Psoas muscle (tissue), 8 donors: Measurements from ENCODE around the gene AMFR. TPM values are rescaled to one million over a fixed set of nuclear protein-coding genes. Genes with fewer than 3 reads are reported as not detected.

Source experiments
- ATAC-seq, 4 donors: fragments of 200-7000 bp; cut with Tn5 transposase; one replicate each; pipeline ENCODE4 v1.9.1; 2020; ENCODE audit warnings: moderate library complexity in 3 of 4, mild to moderate bottlenecking in 2 of 4
- DNase-seq, 2 donors: peaks; one replicate each; pipeline ENCODE4 v3.0.0-alpha.2; 2020
- H3K27ac ChIP-seq: fragments of 200-600 bp; one replicate; pipeline ENCODE4 v1.8.0; 2022
- H3K27me3 ChIP-seq, 3 donors: fragments of 200-600 bp in 1 of 3; one replicate each; pipeline versions ENCODE4 v1.6.1 to v1.8.0; 2013 to 2022; ENCODE audit warnings: low read length in 2 of 3, mild to moderate bottlenecking in 2 of 3, moderate library complexity in 1 of 3; ENCODE audit not compliant: insufficient read depth in 3 of 3
- H3K36me3 ChIP-seq, 2 donors: fragments of 200-600 bp in 1 of 2; one replicate each; pipeline versions ENCODE4 v1.6.1 to v1.8.0; 2013 to 2022; ENCODE audit warnings: low read depth in 1 of 2, mild to moderate bottlenecking in 1 of 2, moderate library complexity in 1 of 2; ENCODE audit not compliant: insufficient read depth in 1 of 2
- H3K4me1 ChIP-seq: fragments of 200-600 bp; one replicate; pipeline ENCODE4 v1.8.0; 2022
- H3K4me3 ChIP-seq: fragments of 200-600 bp; one replicate; pipeline ENCODE4 v1.8.0; 2022; ENCODE audit warnings: mild to moderate bottlenecking
- H3K9me3 ChIP-seq: fragments of 200-600 bp; one replicate; pipeline ENCODE4 v1.8.0; 2022
- WGBS, 3 donors: extraction: QIAGEN DNeasy Blood & Tissue Kit; methylation state at CpG; one replicate each; pipeline versions ENCODE4 v1.1.6 to v1.1.7; 2013; 5-methylcytosine and 5-hydroxymethylcytosine counted together
- intact Hi-C, 2 donors: fragments of 100-400 bp; cut with DNase I; formaldehyde crosslinking; loops; one replicate each; pipeline versions ENCODE4 v1.11.0 to v1.14.2; 2022
- polyA plus RNA-seq, 3 donors: library from polyadenylated mRNA; stranded (reverse); fragments of 200-250 nt; gene quantifications; one replicate each; pipeline ENCODE4 v1.2.3, GENCODE V29; 2013
- total RNA-seq, 4 donors: library from RNA; stranded (reverse); fragmentation: NEBNext Ultra II Directional in 2 of 4; extraction: Animal tissue kit (Norgen Biotek cat#: 25700) in 2 of 4; gene quantifications; one replicate each; pipeline versions ENCODE4 v1.2.1 to v1.2.4, GENCODE V29; 2021 to 2023
- TF ChIP-seq, protein P1 (sequence below): fragments of 200-600 bp; IDR thresholded peaks from one replicate; pipeline ENCODE4 v1.8.0; 2022; ENCODE audit warnings: antibody characterized with exemption
- donor health status: healthy with polysubstance abuse.
- donor health status: DM: no; HTN: no; CAD: no; lungs with moderate emphysema.
- donor health status: Bipolar disorder and iron deficiency.
- donor health status: healthy.
- donor health status: DM: yes; HTN: yes; CAD: no.
- donor health status: DM: no; HTN: no; CAD: no.
- donor health status: DM: no; HTN: no; CAD: no.
- donor health status: DM: yes; HTN: yes; CAD: no.

Gene AMFR
- total and polyA plus RNA-seq, 7 donors: 106 to 453 (median 193) TPM

- H3K27ac ChIP-seq: no peak overlapping the region
- ATAC-seq (no peak), DNase-seq (no peak)
- H3K27me3 ChIP-seq: no peaks in the 10 kb centered on the region
- intact Hi-C loops: no loop called here
- 87 to 96% (median 89%) methylated on average over 9 of the region's 9 CpGs for WGBS, 3 donors
- H3K36me3 ChIP-seq: no peaks in the 10 kb centered on the region
- no peaks in the 10 kb centered on the region for H3K4me1 ChIP-seq
- no peak overlapping the region for H3K4me3 ChIP-seq
- TF ChIP-seq, protein P1, sequence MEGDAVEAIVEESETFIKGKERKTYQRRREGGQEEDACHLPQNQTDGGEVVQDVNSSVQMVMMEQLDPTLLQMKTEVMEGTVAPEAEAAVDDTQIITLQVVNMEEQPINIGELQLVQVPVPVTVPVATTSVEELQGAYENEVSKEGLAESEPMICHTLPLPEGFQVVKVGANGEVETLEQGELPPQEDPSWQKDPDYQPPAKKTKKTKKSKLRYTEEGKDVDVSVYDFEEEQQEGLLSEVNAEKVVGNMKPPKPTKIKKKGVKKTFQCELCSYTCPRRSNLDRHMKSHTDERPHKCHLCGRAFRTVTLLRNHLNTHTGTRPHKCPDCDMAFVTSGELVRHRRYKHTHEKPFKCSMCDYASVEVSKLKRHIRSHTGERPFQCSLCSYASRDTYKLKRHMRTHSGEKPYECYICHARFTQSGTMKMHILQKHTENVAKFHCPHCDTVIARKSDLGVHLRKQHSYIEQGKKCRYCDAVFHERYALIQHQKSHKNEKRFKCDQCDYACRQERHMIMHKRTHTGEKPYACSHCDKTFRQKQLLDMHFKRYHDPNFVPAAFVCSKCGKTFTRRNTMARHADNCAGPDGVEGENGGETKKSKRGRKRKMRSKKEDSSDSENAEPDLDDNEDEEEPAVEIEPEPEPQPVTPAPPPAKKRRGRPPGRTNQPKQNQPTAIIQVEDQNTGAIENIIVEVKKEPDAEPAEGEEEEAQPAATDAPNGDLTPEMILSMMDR: no peak
- no peaks in the 10 kb centered on the region for H3K9me3 ChIP-seq
Measured at GRCh38 chr16:56329887-56330286, 95.5 kb downstream of the AMFR start.

DNA sequence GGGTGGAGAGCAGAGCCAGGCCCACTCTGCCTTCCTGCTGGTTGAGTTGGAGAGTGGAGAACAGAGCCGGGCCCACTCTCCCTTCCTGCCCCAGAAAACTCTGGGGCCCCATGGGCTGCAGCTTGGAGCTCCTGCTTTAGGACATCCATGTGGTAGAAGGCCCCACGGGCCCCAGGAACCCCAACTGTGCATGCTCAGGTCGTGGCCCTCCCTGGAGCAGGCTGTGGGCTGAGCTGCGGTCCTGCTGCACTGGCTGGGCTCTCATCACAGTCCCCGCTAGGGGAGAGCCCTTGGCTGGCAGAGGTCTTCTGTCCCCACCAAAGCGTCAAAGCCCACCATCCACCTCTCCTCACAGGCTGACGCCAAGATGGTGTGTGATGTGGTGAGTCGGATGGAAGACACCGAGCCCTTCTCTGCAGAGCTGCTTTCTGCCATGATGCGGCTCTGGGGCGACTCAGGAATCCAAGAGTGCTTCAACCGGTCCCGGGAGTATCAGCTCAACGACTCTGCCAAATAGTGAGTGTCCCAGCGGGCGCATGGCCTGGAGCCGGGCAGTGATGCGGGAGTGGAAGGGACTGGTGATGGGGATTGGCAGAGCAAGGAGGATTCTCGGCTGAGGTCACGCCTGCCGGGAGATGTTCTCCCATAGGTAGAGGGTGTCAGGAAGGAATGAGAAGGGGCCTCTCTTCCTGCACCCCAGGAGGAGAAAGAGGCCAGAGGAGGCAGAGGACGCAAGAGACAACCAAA lies 96.9 kb downstream of the AMFR start:
- Histone ChIP-seq H3K4me1 (no peaks in the 10 kb centered on the region), H3K27ac (no peak overlapping the region), H3K27me3 (no peaks in the 10 kb centered on the region), H3K4me3 (no peak overlapping the region), H3K9me3 (no peaks in the 10 kb centered on the region), H3K36me3 (no peaks in the 10 kb centered on the region)
- DNase-seq (no peak), ATAC-seq (no peak)
- intact Hi-C loops: no loop called here
- TF ChIP-seq, protein P1: no peak
- 91 to 94% (median 92%) methylated on average over 22 of the region's 22 CpGs for WGBS, 3 donors

- TF ChIP-seq, protein P1: no peak
- no peak overlapping the region for H3K4me3 ChIP-seq
- no peaks in the 10 kb centered on the region for H3K27me3 ChIP-seq
- no peaks in the 10 kb centered on the region for H3K36me3 ChIP-seq
- H3K9me3 ChIP-seq: no peaks in the 10 kb centered on the region
- H3K27ac ChIP-seq: no peak overlapping the region
- ATAC-seq (no peak), DNase-seq (no peak)
- 67 to 72% (median 67%) methylated on average over 6 of the region's 6 CpGs for WGBS, 3 donors
- H3K4me1 ChIP-seq: no peaks in the 10 kb centered on the region
- intact Hi-C loops: no loop called here
Measured at GRCh38 chr16:56327929-56328258, 97.5 kb downstream of the AMFR start.

DNA sequence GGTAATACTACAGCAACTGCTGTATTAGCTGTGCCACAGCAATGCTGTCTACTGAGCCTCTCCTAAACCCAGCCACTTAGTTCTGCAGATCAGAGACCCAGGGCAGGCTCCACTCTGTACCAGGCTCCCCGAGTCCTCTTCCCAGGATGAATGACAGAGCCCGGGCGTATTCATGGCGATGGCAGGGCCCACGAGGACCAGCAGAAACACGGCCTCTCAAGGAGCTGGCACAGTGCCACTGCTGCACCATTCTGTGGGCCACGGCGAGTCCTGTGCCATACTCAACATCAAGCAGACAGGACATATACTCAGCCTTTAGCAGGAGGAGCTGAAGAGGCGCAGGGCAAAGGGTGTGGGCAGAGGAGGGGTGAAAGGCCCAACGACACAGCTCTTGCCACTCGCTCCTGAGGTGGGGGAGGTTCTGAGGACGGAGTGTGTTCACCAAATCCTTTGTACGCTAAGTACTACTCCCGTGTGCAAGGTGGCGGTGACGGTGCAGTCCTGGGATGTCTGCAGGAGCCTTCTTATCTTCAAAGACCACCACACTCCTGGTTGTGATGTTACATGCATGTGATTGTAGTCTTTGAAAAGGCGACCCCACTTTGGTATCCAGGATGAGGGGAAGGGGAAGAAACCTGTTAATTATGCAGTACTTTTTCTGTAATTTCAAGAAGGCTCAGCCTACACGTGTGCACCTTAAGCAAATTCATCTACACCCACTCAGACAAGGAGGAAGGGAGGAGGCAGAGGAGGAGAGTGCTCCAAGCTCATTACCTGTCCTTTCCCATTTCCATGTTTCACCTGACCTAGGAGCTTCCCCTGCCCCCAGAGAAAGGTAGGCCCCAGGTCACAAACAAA lies 98.0 kb downstream of the AMFR start:
- TF ChIP-seq, protein P1: no peak
- H3K4me3 ChIP-seq: no peak overlapping the region
- no peaks in the 10 kb centered on the region for H3K9me3 ChIP-seq
- H3K27ac ChIP-seq: no peak overlapping the region
- intact Hi-C loops: no loop called here
- 83 to 90% (median 85%) methylated on average over 18 of the region's 18 CpGs for WGBS, 3 donors
- no peaks in the 10 kb centered on the region for H3K4me1 ChIP-seq
- no peak for ATAC-seq
- H3K36me3 ChIP-seq: no peaks in the 10 kb centered on the region
- H3K27me3 ChIP-seq: no peaks in the 10 kb centered on the region
- no peak for DNase-seq
